Measurements from ENCODE around the gene TFAP2C.

GRCh38 chr20:56685879-56686278 is 56.8 kb downstream of the TFAP2C start:
- TF ChIP-seq JUND (IDR thresholded peaks at IDR 0.05), result no peak
- TF ChIP-seq, protein P1, sequence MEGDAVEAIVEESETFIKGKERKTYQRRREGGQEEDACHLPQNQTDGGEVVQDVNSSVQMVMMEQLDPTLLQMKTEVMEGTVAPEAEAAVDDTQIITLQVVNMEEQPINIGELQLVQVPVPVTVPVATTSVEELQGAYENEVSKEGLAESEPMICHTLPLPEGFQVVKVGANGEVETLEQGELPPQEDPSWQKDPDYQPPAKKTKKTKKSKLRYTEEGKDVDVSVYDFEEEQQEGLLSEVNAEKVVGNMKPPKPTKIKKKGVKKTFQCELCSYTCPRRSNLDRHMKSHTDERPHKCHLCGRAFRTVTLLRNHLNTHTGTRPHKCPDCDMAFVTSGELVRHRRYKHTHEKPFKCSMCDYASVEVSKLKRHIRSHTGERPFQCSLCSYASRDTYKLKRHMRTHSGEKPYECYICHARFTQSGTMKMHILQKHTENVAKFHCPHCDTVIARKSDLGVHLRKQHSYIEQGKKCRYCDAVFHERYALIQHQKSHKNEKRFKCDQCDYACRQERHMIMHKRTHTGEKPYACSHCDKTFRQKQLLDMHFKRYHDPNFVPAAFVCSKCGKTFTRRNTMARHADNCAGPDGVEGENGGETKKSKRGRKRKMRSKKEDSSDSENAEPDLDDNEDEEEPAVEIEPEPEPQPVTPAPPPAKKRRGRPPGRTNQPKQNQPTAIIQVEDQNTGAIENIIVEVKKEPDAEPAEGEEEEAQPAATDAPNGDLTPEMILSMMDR (IDR thresholded peaks at IDR 0.05 in 2 of 3, conservative IDR thresholded peaks at IDR 0.05 in 1 of 3; ENCODE audit: borderline replicate concordance in 1 of 3, insufficient read depth in 1 of 3, low read depth in 2 of 3, low read length in 2 of 3), result no peak
- no peak for TF ChIP-seq YY1 (IDR thresholded peaks at IDR 0.05; ENCODE audit: extremely low read depth, insufficient replicate concordance, low read depth, low read length)
- no peak for TF ChIP-seq EZH2 (IDR thresholded peaks at IDR 0.05)
- no peak for TF ChIP-seq ZNF274 (IDR thresholded peaks at IDR 0.05; ENCODE audit: low read depth, low read length)
- no peak for TF ChIP-seq POLR2A (IDR thresholded peaks at IDR 0.05; ENCODE audit: borderline replicate concordance, extremely low read depth, insufficient read depth, insufficient read length)
- no peak for TF ChIP-seq EGR1 (IDR thresholded peaks at IDR 0.05; ENCODE audit: low read depth)
- TF ChIP-seq, protein P2, sequence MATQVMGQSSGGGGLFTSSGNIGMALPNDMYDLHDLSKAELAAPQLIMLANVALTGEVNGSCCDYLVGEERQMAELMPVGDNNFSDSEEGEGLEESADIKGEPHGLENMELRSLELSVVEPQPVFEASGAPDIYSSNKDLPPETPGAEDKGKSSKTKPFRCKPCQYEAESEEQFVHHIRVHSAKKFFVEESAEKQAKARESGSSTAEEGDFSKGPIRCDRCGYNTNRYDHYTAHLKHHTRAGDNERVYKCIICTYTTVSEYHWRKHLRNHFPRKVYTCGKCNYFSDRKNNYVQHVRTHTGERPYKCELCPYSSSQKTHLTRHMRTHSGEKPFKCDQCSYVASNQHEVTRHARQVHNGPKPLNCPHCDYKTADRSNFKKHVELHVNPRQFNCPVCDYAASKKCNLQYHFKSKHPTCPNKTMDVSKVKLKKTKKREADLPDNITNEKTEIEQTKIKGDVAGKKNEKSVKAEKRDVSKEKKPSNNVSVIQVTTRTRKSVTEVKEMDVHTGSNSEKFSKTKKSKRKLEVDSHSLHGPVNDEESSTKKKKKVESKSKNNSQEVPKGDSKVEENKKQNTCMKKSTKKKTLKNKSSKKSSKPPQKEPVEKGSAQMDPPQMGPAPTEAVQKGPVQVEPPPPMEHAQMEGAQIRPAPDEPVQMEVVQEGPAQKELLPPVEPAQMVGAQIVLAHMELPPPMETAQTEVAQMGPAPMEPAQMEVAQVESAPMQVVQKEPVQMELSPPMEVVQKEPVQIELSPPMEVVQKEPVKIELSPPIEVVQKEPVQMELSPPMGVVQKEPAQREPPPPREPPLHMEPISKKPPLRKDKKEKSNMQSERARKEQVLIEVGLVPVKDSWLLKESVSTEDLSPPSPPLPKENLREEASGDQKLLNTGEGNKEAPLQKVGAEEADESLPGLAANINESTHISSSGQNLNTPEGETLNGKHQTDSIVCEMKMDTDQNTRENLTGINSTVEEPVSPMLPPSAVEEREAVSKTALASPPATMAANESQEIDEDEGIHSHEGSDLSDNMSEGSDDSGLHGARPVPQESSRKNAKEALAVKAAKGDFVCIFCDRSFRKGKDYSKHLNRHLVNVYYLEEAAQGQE (IDR thresholded peaks at IDR 0.05; ENCODE audit: low read depth), result no peak
- TF ChIP-seq RAD21 (IDR thresholded peaks at IDR 0.05; ENCODE audit: low read depth), result no peak
- no peak for TF ChIP-seq SIN3A (IDR thresholded peaks at IDR 0.05; ENCODE audit: low read depth)
- no peak for TF ChIP-seq EZH2phosphoT487 (IDR thresholded peaks at IDR 0.05; ENCODE audit: borderline replicate concordance)
- TF ChIP-seq CEBPB (IDR thresholded peaks at IDR 0.05; ENCODE audit: low read depth), result no peak
